ENCODE data around the gene EIF4G3.

Gene EIF4G3

DNA sequence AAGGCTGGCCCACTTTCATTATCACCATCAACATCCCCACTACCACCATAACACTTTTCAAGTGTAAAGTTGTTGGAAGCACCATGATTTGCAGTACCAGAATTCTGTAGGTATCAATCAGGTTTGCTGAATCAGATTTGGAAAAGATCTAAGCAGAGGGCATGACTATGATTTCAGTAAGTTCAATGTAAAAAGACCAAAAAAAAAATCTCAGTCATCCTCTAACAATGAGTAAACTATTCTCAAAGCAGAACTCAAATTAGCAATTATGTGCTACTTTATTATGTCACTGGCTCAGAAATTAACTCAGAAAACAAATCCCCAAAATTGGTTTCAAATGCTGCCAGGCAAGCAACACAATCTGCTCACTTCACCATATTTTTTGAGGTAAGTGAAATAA lies 201.7 kb downstream of the EIF4G3 start:
- H3K9me3 ChIP-seq (ENCODE audit: control insufficient read depth, insufficient read depth, low read length): no peaks in the 10 kb centered on the region
- no peaks in the 10 kb centered on the region for H3K79me2 ChIP-seq (ENCODE audit: control insufficient read depth, low read length)
- no peak overlapping the region for H3K4me3 ChIP-seq (ENCODE audit: low read length)
- H3K4me1 ChIP-seq (ENCODE audit: control insufficient read depth, low read length): no peaks in the 10 kb centered on the region
- no peaks in the 10 kb centered on the region for H3K27me3 ChIP-seq (ENCODE audit: control insufficient read depth, low read length)
- H3K4me2 ChIP-seq (ENCODE audit: low read length): no peak overlapping the region
- H3F3A ChIP-seq (ENCODE audit: control insufficient read depth, insufficient read depth): no peaks in the 10 kb centered on the region
- H3K27ac ChIP-seq (ENCODE audit: low read depth, low read length): no peak overlapping the region
- no peaks in the 10 kb centered on the region for H3K9me2 ChIP-seq (replicated peaks; ENCODE audit: control insufficient read depth, low read length)
- peaks cover 30% of the 10 kb centered on the region for H3K36me3 ChIP-seq (ENCODE audit: control insufficient read depth, low read length)
- H4K20me1 ChIP-seq (ENCODE audit: control insufficient read depth, insufficient read depth, low read depth, low read length): no peaks in the 10 kb centered on the region
- TF ChIP-seq, protein P1, sequence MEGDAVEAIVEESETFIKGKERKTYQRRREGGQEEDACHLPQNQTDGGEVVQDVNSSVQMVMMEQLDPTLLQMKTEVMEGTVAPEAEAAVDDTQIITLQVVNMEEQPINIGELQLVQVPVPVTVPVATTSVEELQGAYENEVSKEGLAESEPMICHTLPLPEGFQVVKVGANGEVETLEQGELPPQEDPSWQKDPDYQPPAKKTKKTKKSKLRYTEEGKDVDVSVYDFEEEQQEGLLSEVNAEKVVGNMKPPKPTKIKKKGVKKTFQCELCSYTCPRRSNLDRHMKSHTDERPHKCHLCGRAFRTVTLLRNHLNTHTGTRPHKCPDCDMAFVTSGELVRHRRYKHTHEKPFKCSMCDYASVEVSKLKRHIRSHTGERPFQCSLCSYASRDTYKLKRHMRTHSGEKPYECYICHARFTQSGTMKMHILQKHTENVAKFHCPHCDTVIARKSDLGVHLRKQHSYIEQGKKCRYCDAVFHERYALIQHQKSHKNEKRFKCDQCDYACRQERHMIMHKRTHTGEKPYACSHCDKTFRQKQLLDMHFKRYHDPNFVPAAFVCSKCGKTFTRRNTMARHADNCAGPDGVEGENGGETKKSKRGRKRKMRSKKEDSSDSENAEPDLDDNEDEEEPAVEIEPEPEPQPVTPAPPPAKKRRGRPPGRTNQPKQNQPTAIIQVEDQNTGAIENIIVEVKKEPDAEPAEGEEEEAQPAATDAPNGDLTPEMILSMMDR (IDR thresholded peaks at IDR 0.05; ENCODE audit: low read depth, low read length, poor library complexity, severe bottlenecking): no peak
- TF ChIP-seq EZH2phosphoT487 (IDR thresholded peaks at IDR 0.05; ENCODE audit: borderline replicate concordance, low read length): no peak

DNA sequence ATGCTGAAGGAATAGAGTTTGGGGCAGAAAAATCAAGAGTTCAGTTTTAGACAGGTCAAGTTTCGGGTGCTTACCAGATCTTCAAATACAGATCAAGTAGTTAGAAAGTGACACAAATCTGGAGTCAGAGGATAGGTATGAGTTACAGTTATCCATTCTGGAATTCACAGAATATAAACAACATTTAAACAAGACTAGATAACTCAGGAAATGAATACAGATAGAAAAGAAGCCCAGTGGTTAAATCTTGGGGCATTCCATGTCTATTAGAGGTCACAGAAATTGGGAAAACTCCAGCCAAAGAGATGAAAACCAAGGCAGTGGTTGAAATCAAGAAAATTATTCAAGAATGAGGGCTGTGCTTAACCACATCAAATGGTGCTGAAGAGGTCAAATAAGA lies 202.6 kb downstream of the EIF4G3 start:
- no peaks in the 10 kb centered on the region for H3K4me1 ChIP-seq (ENCODE audit: control insufficient read depth, low read length)
- H3K4me3 ChIP-seq (ENCODE audit: low read length): no peak overlapping the region
- H3K27ac ChIP-seq (ENCODE audit: low read depth, low read length): no peak overlapping the region
- TF ChIP-seq, protein P1 (IDR thresholded peaks at IDR 0.05; ENCODE audit: low read depth, low read length, poor library complexity, severe bottlenecking): no peak
- TF ChIP-seq EZH2phosphoT487 (IDR thresholded peaks at IDR 0.05; ENCODE audit: borderline replicate concordance, low read length): no peak
- H3K4me2 ChIP-seq (ENCODE audit: low read length): no peak overlapping the region
- no peaks in the 10 kb centered on the region for H3K79me2 ChIP-seq (ENCODE audit: control insufficient read depth, low read length)
- H3K27me3 ChIP-seq (ENCODE audit: control insufficient read depth, low read length): no peaks in the 10 kb centered on the region
- H3K36me3 ChIP-seq (ENCODE audit: control insufficient read depth, low read length): peaks cover 31% of the 10 kb centered on the region
- H3K9me2 ChIP-seq (replicated peaks; ENCODE audit: control insufficient read depth, low read length): no peaks in the 10 kb centered on the region
- 0 out of 2 replicates have a peak, but pooled peaks cover 2% of the 10 kb centered on the region for H3F3A ChIP-seq (ENCODE audit: control insufficient read depth, insufficient read depth)
- H3K9me3 ChIP-seq (ENCODE audit: control insufficient read depth, insufficient read depth, low read length): no peaks in the 10 kb centered on the region
- no peaks in the 10 kb centered on the region for H4K20me1 ChIP-seq (ENCODE audit: control insufficient read depth, insufficient read depth, low read depth, low read length)

DNA sequence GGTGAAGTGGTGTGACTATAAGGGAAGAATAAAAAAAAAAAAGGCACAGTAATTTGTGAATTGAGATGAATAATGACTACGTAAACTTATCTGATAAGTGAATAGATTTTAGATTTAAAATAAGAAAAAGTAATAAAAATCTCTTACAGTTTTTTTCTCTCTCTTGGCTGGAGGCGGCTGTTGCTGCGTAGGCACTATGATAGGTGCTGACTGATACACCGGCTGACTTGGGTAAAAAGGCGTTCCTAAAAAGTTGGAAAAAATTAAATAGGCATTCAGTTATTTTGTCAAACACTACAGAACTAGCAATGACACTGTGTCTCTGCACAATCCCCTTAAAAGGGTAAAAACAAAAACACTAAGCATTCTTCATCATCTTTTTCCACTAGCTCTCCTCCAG lies 203.8 kb downstream of the EIF4G3 start:
- Histone ChIP-seq H3K4me3 (ENCODE audit: low read length) (no peak overlapping the region), H3K4me1 (ENCODE audit: control insufficient read depth, low read length) (no peaks in the 10 kb centered on the region), H3K27ac (ENCODE audit: low read depth, low read length) (no peak overlapping the region), H3K36me3 (ENCODE audit: control insufficient read depth, low read length) (peaks cover 34% of the 10 kb centered on the region), H3K4me2 (ENCODE audit: low read length) (no peak overlapping the region), H3K27me3 (ENCODE audit: control insufficient read depth, low read length) (no peaks in the 10 kb centered on the region), H3K79me2 (ENCODE audit: control insufficient read depth, low read length) (no peaks in the 10 kb centered on the region), H3F3A (ENCODE audit: control insufficient read depth, insufficient read depth) (0 out of 2 replicates have a peak, but pooled peaks cover 2% of the 10 kb centered on the region), H3K9me2 (replicated peaks; ENCODE audit: control insufficient read depth, low read length) (no peaks in the 10 kb centered on the region), H3K9me3 (ENCODE audit: control insufficient read depth, insufficient read depth, low read length) (no peaks in the 10 kb centered on the region), H4K20me1 (ENCODE audit: control insufficient read depth, insufficient read depth, low read depth, low read length) (no peaks in the 10 kb centered on the region)
- TF ChIP-seq EZH2phosphoT487 (IDR thresholded peaks at IDR 0.05; ENCODE audit: borderline replicate concordance, low read length): no peak
- TF ChIP-seq, protein P1 (IDR thresholded peaks at IDR 0.05; ENCODE audit: low read depth, low read length, poor library complexity, severe bottlenecking): no peak
